ENCODE results near the gene OR10H1. TPM values are rescaled to one million over a fixed set of nuclear protein-coding genes. Genes with fewer than 3 reads are reported as not detected.

OR10H1 gene, protein sequence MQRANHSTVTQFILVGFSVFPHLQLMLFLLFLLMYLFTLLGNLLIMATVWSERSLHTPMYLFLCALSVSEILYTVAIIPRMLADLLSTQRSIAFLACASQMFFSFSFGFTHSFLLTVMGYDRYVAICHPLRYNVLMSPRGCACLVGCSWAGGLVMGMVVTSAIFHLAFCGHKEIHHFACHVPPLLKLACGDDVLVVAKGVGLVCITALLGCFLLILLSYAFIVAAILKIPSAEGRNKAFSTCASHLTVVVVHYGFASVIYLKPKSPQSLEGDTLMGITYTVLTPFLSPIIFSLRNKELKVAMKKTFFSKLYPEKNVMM
- not detected in 5 replicates for total RNA-seq (2022; extraction: Qiagen RNA extraction; ENCODE audit: low read depth)

DNA sequence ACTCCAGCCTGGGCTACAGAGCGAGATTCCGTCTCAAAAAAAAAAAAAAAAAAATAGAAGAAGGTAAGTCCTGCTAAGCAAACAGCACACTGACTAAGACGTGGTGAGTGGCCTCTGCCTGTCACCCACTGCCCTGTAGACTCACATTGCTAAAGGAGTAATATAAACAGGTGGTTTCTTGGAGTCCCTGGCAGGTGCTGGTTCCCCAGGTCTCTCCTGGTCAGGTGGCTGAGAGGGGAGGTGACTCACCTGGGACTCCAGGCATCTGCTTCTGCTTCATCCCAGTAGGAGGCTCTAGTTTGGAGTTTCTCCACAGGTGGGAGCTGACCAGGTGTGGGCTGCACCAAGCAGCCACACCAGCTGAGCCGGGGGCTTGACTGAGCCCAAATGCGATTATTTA lies at the start of gene OR10H1:
Gene OR10H1 (minus strand): TSS at position 359 of the 400 bp plus-strand sequence. CDS start 7,627 bp downstream, outside the sequence.

DNA sequence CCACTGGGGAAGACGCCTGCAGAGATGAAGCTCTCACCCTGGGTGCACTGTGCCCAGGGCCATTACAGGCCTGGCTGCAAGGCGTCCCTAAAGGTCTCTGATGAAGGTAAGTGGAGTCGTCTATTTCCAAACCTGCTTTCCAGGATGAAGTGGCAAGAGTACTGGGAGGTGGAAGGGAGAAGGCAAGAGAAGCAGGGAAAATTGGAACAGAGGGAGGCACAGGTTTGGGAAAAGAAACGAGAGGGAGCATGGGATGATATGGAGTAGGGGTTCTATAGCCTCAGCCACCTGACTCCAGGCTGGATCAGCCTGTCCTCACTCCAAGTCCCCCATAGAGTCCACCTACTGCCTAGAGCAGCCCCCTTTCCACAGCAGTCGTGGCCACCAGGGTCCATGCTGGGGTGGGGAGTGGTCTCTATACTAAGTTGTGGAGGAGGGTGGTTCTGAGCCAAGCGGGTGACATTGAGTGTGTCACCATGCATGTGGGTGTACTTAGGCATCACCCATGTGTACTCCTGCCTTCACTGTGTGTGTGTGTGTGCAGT lies 27.8 kb downstream of the OR10H1 start, which contains the start of gene OR10H5:
Gene OR10H5 (plus strand): TSS at position 51 of the 545 bp plus-strand sequence. CDS start 6,388 bp downstream, outside the sequence.

Other genes starting within 250 kb of the OR10H1 start
- not detected in 5 replicates for gene CYP4F8, start 200.4 kb downstream of the OR10H1 start, total RNA-seq (2022; extraction: Qiagen RNA extraction; ENCODE audit: low read depth)
- 2.3 to 3.9 TPM (median 3.4 TPM) in 5 replicates for gene CYP4F3, start 174.8 kb downstream of the OR10H1 start, total RNA-seq (2022; extraction: Qiagen RNA extraction; ENCODE audit: low read depth)
- gene CYP4F12, start 142.6 kb downstream of the OR10H1 start, total RNA-seq (2022; extraction: Qiagen RNA extraction; ENCODE audit: low read depth): 1.9 to 3.2 TPM (median 2.2 TPM) in 5 replicates
- gene OR10H2, start 87.6 kb downstream of the OR10H1 start, total RNA-seq (2022; extraction: Qiagen RNA extraction; ENCODE audit: low read depth): not detected in 5 replicates
- gene OR10H3, start 77.7 kb downstream of the OR10H1 start, total RNA-seq (2022; extraction: Qiagen RNA extraction; ENCODE audit: low read depth): not detected in 5 replicates
- gene OR10H5, start 28.0 kb downstream of the OR10H1 start, total RNA-seq (2022; extraction: Qiagen RNA extraction; ENCODE audit: low read depth): not detected in 5 replicates
- gene CYP4F2, start 82.4 kb upstream of the OR10H1 start, total RNA-seq (2022; extraction: Qiagen RNA extraction; ENCODE audit: low read depth): 0.08 to 0.49 TPM (median 0.30 TPM) in 4 of 5 replicates, not detected in the other
- gene CYP4F11, start 118.9 kb upstream of the OR10H1 start, total RNA-seq (2022; extraction: Qiagen RNA extraction; ENCODE audit: low read depth): 5.1 to 7.4 TPM (median 5.1 TPM) in 5 replicates
- gene OR10H4, start 133.3 kb upstream of the OR10H1 start, total RNA-seq (2022; extraction: Qiagen RNA extraction; ENCODE audit: low read depth): not detected in 5 replicates